Activated T-helper 1 cell treated with anti-CD3 and anti-CD28 coated beads, Interleukin-12 subunit alpha, Interleukin-12 subunit beta, Interleukin-2, Interleukin-4 antibody, amounts not matched to agents 30 ng/mL and 10 ng/mL and 1 ng/mL, durations not matched to agents 14 hours and 24 hours and 36 hours (primary cell): ENCODE data around the gene TMEM35A. TPM values are rescaled to one million over a fixed set of nuclear protein-coding genes. Genes with fewer than 3 reads are reported as not detected.

Source experiments
- DNase-seq: peaks from one replicate; pipeline ENCODE4 v3.0.0; 2021; ENCODE audit warnings: low spot score
- H3K27ac Mint-ChIP-seq: one replicate; pipeline ENCODE4 v1.8.0; 2021; ENCODE audit warnings: mild to moderate bottlenecking, mixed read lengths
- H3K27me3 Mint-ChIP-seq: one replicate; pipeline ENCODE4 v1.8.0; 2022; ENCODE audit warnings: mild to moderate bottlenecking, moderate library complexity, mixed read lengths; ENCODE audit not compliant: insufficient read depth
- H3K36me3 Mint-ChIP-seq: one replicate; pipeline ENCODE4 v1.8.0; 2021; ENCODE audit warnings: low read depth, mixed read lengths
- H3K4me1 Mint-ChIP-seq: one replicate; pipeline ENCODE4 v1.8.0; 2021; ENCODE audit warnings: low read depth, mixed read lengths
- H3K4me3 Mint-ChIP-seq: one replicate; pipeline ENCODE4 v1.8.0; 2021; ENCODE audit warnings: mild to moderate bottlenecking, moderate library complexity, mixed read lengths
- H3K9me3 Mint-ChIP-seq: one replicate; pipeline ENCODE4 v1.8.0; 2021; ENCODE audit warnings: mixed read lengths
- intact Hi-C: fragments of 100-400 bp; cut with micrococcal nuclease; formaldehyde crosslinking; loops from one replicate; pipeline ENCODE4 v1.15.1; 2024
- total RNA-seq: library from RNA; stranded (reverse); gene quantifications from 2 replicates; pipeline ENCODE4 v1.2.3, GENCODE V29; 2022

The TMEM35A gene
- total RNA-seq, 1 donor from 2014 or later, result not detected

DNA sequence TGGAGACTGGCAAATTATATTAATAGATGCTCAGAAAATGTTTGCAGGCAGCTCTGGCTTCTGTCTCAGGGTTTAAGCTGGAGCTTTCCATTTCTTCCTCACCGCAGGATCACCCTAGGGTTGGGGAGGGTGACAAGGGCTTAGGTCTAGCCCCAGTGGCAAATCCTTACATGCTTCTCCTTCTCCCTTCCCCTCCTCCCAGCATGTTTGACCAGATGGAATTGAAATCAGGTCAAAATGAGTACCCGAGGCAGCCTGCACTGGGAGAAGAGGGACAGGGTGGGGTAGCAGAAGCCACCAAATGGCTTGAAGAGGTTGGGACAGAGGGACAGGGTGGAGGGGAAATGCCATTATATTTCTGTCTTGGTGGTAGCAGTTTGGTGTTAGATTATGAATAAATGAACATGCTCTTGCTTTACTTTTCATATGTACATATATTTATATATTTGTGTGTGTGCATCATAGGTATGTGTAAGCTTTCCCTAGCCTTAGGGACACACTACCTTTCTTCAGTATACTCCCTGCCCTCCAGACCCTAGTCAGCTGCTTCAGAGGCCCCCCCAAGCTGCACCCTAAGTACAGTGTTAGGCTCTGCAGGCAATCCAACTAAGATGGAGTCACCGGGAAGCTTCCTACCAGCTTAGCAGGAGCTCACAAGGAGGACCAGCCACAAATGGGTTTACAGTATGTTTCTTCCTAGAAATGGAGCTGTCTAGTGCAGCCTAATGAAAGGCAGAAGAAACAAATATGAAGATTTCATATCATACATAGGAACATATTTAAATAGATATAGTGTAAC is 1.8 kb downstream of the TMEM35A start:
- H3K4me1 Mint-ChIP-seq, result no peaks in the 10 kb centered on the region
- no peak overlapping the region for H3K4me3 Mint-ChIP-seq
- no peaks in the 10 kb centered on the region for H3K9me3 Mint-ChIP-seq
- no peak for DNase-seq
- H3K27me3 Mint-ChIP-seq, result peaks cover 15% of the 10 kb centered on the region
- H3K27ac Mint-ChIP-seq, result no peak overlapping the region
- H3K36me3 Mint-ChIP-seq, result no peaks in the 10 kb centered on the region
- intact Hi-C loops, result no loop called here

DNA sequence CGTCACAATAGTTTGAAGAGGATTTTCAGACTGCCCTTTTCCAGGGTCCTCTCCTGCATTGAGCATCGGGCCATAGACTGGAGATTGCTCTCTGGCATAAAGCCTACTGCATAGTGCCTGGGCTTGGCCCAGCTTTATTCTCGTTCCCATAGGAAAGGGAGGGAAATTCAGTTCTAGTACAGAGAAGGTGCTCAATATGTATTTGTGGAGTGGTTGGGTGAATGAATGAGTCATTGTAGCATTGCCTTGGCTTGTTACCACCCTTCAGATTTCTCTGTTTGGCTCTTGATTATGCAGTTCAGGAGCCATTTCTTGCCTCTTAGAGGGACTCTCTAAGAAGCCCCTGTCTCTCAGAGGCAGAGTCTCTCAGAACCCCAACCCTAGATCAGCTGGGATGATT is 2.6 kb downstream of the TMEM35A start:
- intact Hi-C loops, result no loop called here
- no peak overlapping the region for H3K27ac Mint-ChIP-seq

DNA sequence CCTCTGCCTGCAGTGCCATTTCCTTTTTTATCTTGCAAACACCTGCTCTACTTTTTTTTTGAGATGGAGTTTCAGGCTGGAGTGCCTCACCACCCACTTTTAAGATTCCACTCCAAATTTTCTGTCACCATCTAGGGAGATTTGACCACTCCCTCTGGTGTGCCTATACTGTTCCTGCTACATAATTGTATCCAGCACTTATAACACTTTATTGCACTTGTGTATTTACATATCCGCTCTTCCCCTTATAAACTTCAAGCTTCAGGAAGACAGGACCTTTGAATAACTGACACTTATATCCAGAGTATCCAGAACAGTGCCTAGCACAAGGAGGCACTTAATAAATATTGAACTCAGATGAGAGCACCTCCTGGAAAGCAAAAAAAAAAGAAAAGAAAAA is 13.1 kb downstream of the TMEM35A start:
- intact Hi-C loops, result loop anchor here (10.0 kb wide), 1 partner anchor 197 kb away; no protein-coding TSS in a partner anchor

More for the DNA sequence above, 2.6 kb downstream of the TMEM35A start:
- Mint-ChIP-seq H3K36me3 (no peaks in the 10 kb centered on the region), H3K27me3 (peaks cover 15% of the 10 kb centered on the region), H3K4me3 (no peak overlapping the region), H3K4me1 (no peaks in the 10 kb centered on the region), H3K9me3 (no peaks in the 10 kb centered on the region)
- no peak for DNase-seq

DNA sequence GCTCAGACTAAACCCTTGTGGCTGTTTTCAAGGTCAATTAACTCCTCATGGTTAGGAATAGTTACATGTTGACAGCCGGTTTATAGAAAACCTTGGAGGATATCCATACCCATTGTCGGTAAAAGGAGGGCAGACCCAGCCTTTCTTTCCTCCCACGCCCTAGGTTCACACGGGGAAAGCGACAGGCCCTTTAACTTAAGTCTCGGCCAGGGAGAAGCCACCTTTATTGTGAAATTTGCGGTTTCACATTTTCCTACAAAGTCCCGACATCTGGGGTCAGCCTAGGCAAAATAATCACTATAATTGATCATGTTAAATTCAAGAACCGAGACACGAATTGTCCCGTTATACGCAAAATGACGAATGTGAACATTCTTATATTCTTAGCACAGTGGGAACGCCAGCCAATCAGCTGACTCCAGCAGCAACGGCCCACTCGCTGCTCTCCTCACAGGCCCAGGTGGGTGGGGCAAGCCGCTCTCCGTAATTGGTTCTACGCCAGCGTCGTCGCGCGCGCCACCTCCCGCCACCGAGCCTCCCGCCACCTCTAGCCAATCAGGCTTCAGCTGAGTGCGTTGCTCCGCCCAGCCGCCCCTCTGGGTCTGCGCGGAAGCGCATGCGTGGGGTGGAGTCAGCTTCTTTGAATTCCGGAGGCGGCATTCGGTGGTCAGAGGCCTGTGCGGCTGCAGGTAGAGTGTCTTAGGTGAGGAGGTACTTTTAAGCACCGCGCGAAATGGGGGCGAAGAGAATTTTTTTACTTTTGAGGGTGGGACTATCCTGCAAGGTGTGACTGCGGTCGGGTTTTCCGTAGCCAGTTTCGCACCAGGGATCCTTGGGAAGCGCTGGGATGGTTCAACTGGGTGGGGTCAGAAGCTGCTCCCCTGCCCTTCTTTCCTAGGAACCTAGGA is 19.1 kb downstream of the TMEM35A start, which contains the start of gene CENPI:
TSS of gene CENPI (plus strand) at position 659 of the 908 bp plus-strand sequence. CDS start 2,867 bp downstream, outside the sequence.
- no peaks in the 10 kb centered on the region for H3K27me3 Mint-ChIP-seq

More for the DNA sequence above, 13.1 kb downstream of the TMEM35A start:
- DNase-seq, result no peak
- H3K36me3 Mint-ChIP-seq, result no peaks in the 10 kb centered on the region
- H3K4me1 Mint-ChIP-seq, result no peaks in the 10 kb centered on the region
- no peak overlapping the region for H3K4me3 Mint-ChIP-seq
- no peak overlapping the region for H3K27ac Mint-ChIP-seq
- no peaks in the 10 kb centered on the region for H3K9me3 Mint-ChIP-seq
- H3K27me3 Mint-ChIP-seq, result no peaks in the 10 kb centered on the region

DNA sequence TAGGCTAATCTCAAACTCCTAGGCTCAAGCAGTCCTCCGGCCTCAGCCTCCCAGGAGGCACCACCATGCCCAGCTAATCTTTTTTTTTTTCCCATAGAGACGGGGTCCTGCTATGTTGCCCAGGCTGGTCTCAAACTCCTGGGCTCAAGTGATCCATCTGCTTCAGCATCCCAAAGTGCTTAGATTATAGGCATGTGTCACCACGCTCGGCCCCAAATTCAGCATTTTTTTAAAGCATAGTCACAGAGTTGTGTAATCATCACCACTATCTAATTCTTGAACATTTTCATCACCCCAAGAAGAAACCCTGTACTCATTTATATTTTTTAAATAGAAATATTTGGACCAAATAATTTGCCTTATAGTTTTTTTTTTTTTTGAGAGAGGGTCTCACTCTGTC is 29.6 kb downstream of the TMEM35A start:
- Mint-ChIP-seq H3K27ac (no peak overlapping the region), H3K4me3 (no peak overlapping the region), H3K9me3 (no peaks in the 10 kb centered on the region), H3K36me3 (peaks cover 5% of the 10 kb centered on the region), H3K4me1 (no peaks in the 10 kb centered on the region), H3K27me3 (no peaks in the 10 kb centered on the region)
- intact Hi-C loops, result no loop called here
- DNase-seq, result no peak

More for the DNA sequence above, 19.1 kb downstream of the TMEM35A start, which contains the start of gene CENPI:
- peaks cover 14% of the 10 kb centered on the region for H3K36me3 Mint-ChIP-seq
- H3K27ac Mint-ChIP-seq, result peak within 1 kb of the TSS; percentile 87
- H3K4me1 Mint-ChIP-seq, result peaks cover 38% of the 10 kb centered on the region
- intact Hi-C loops, result loop anchor here (1.0 to 10.0 kb wide), 7 partner anchors 45 to 310 kb away; partner anchors contain the start of genes CSTF2, GLA, HNRNPH2 and RPL36A
- H3K4me3 Mint-ChIP-seq, result peak within 1 kb of the TSS; percentile 94
- DNase-seq, result peak; percentile 91
- no peaks in the 10 kb centered on the region for H3K9me3 Mint-ChIP-seq

DNA sequence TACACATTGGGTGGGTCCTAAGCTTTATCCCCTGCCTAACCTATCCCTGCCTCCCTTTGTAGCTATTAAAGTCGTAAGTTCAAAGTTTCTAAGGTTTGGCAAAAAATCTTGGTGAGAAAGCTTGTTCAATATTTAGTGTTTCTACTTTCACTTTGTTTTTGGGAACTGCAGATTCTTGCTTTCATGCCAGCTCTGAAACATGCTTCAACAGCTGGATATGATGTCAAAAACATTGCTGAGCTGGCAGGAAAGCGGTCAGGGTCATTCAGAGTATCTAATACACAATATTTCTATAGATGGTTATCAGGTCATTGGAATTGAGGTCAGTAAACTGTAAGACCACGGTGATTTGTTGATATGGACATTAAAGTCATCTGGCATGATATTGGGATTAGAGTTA is 39.0 kb downstream of the TMEM35A start:
- Mint-ChIP-seq H3K4me3 (no peak overlapping the region), H3K36me3 (peaks cover 26% of the 10 kb centered on the region), H3K27ac (no peak overlapping the region), H3K4me1 (no peaks in the 10 kb centered on the region), H3K27me3 (no peaks in the 10 kb centered on the region), H3K9me3 (no peaks in the 10 kb centered on the region)
- no peak for DNase-seq
- intact Hi-C loops, result no loop called here

DNA sequence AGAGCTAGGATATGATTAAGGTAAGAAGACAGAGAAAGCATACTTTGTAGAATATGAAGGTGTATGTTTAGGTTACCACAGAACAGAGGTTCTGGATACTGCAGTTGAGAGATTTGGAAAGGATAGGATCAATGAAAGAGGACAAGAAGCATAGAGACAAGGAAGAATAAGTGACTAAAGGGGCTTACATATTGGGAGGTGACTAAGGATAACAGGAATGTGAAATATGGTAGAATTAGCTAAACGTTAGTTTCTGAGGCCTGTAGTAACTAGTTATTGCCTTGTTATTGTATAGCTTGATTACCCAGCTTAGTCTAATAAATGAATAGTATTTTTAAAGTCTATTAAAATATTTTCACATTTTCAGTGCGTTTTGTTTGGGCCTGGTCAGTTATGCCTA is 57.6 kb downstream of the TMEM35A start:
- intact Hi-C loops, result no loop called here
- no peak overlapping the region for H3K27ac Mint-ChIP-seq
- no peaks in the 10 kb centered on the region for H3K4me1 Mint-ChIP-seq
- no peaks in the 10 kb centered on the region for H3K9me3 Mint-ChIP-seq
- H3K4me3 Mint-ChIP-seq, result no peak overlapping the region
- H3K27me3 Mint-ChIP-seq, result no peaks in the 10 kb centered on the region
- DNase-seq, result no peak
- peaks cover 36% of the 10 kb centered on the region for H3K36me3 Mint-ChIP-seq

Other genes with a start within 250 kb of the TMEM35A start
- not detected in 2 replicates for gene NOX1, start 204.5 kb upstream of the TMEM35A start, total RNA-seq
- gene XKRX, start 150.0 kb upstream of the TMEM35A start, total RNA-seq, result 0.39 and 0.51 TPM in 2 replicates
- gene ARL13A, start 109.2 kb upstream of the TMEM35A start, total RNA-seq, result not detected in 2 replicates
- gene TRMT2B, start 26.8 kb upstream of the TMEM35A start, total RNA-seq, result 17.2 and 19.3 TPM in 2 replicates
- gene CENPI, start 19.3 kb downstream of the TMEM35A start, total RNA-seq, result 11.4 and 13.1 TPM in 2 replicates
- 0.23 and 0.39 TPM in 2 replicates for gene DRP2, start 140.9 kb downstream of the TMEM35A start, total RNA-seq
- gene TAF7L, start 212.5 kb downstream of the TMEM35A start, total RNA-seq, result 0.10 and 0.36 TPM in 2 replicates